Panc1 (cell line): ENCODE measurements around the gene CAMK1D. TPM values are rescaled to one million over a fixed set of nuclear protein-coding genes. Genes with fewer than 3 reads are reported as not detected.

Source experiments
- ATAC-seq: fragments of 200-7000 bp; cut with Tn5 transposase; 2 replicates; pipeline ENCODE4 v1.9.1; 2020; ENCODE audit warnings: mild to moderate bottlenecking, moderate library complexity
- BruUV-seq: library from RNA; stranded (reverse); fragments of 400-500 nt; replicated peaks from 2 replicates; lab custom pipeline; 2021; lab: Mats Ljungman, UMichigan
- CTCF ChIA-PET: fragments of 300-600 bp; sonication (Branson Sonifier 250); formaldehyde crosslinking; loops from one replicate; lab custom pipeline; 2022; ENCODE audit warnings: antibody characterized with exemption; lab: Charles Lee
- POLR2A ChIA-PET: fragments of 300-600 bp; sonication (Branson Sonifier 250); formaldehyde crosslinking; loops from one replicate; lab custom pipeline; 2022; ENCODE audit warnings: antibody characterized with exemption; lab: Charles Lee
- DNase-seq: peaks from one replicate; pipeline ENCODE4 v3.0.0-alpha.2; 2010; ENCODE audit warnings: low read depth, low spot score
- H3K27ac ChIP-seq: 2 replicates; pipeline ENCODE4 v1.5.1; 2011; ENCODE audit warnings: mild to moderate bottlenecking, low read length, inconsistent platforms
- H3K27me3 ChIP-seq: fragments of 200-500 bp; sonication (Bioruptor generic); 2 replicates; pipeline ENCODE4 v1.6.0; 2014; ENCODE audit warnings: low read length, inconsistent platforms; ENCODE audit not compliant: control insufficient read depth, insufficient read depth
- H3K36me3 ChIP-seq: fragments of 200-500 bp; sonication (Bioruptor generic); 2 replicates; pipeline ENCODE4 v1.5.1; 2014; ENCODE audit warnings: inconsistent platforms, mild to moderate bottlenecking, low read length, moderate library complexity; ENCODE audit not compliant: control insufficient read depth, insufficient read depth
- H3K4me1 ChIP-seq: 2 replicates; pipeline ENCODE4 v1.5.1; 2011; ENCODE audit warnings: inconsistent platforms, mild to moderate bottlenecking, low read length, moderate library complexity; ENCODE audit not compliant: control insufficient read depth, insufficient read depth
- H3K4me3 ChIP-seq, 2 experiments: 2 replicates each; pipeline ENCODE4 v1.5.1; 2011 to 2012; ENCODE audit warnings: low read depth in 2 of 2, low read length in 2 of 2, mild to moderate bottlenecking in 2 of 2, inconsistent platforms in 1 of 2, moderate library complexity in 1 of 2
- H3K9me3 ChIP-seq: fragments of 200-500 bp; sonication (Bioruptor generic); 2 replicates; pipeline ENCODE4 v1.5.1; 2014; ENCODE audit warnings: low read depth, mild to moderate bottlenecking, inconsistent platforms, low read length, moderate library complexity; ENCODE audit not compliant: control insufficient read depth, insufficient read depth
- POLR2AphosphoS5 ChIP-seq: IDR thresholded peaks from 2 replicates; pipeline ENCODE4 v1.6.1; 2012; ENCODE audit warnings: mild to moderate bottlenecking, low read depth, low read length, moderate library complexity
- SIN3A ChIP-seq: IDR thresholded peaks from 2 replicates; pipeline ENCODE4 v1.6.1; 2012; ENCODE audit warnings: low read depth, mild to moderate bottlenecking, low read length, moderate library complexity, borderline replicate concordance; ENCODE audit not compliant: insufficient read depth
- TCF7L2 ChIP-seq: IDR thresholded peaks from 2 replicates; pipeline ENCODE4 v1.6.1; 2011; ENCODE audit warnings: mild to moderate bottlenecking, low read depth, low read length, inconsistent platforms
- in situ Hi-C: cut with HindIII; loops from 2 replicates; pipeline ENCODE4 v1.10.0; 2016; ENCODE audit warnings: low sequenced_read_pairs, low pct_unique_long_range_greater_than_20kb
- intact Hi-C: fragments of 100-400 bp; cut with micrococcal nuclease; formaldehyde crosslinking; loops from one replicate; pipeline ENCODE4 v1.10.0; 2022; ENCODE audit not compliant: unreplicated experiment
- total RNA-seq: library from RNA; stranded (reverse); gene quantifications from one replicate; pipeline ENCODE4 v1.2.1, GENCODE V29; 2021; ENCODE audit not compliant: unreplicated experiment
- TF ChIP-seq, protein P1 (sequence below): fragments of 450-650 bp; IDR thresholded peaks from 2 replicates; pipeline ENCODE4 v1.5.1; 2017; ENCODE audit warnings: mild to moderate bottlenecking
- TF ChIP-seq, protein P2 (sequence below), 2 experiments: IDR thresholded peaks; 2 replicates each; pipeline ENCODE4 v1.6.1; 2011 to 2012; ENCODE audit warnings: low read depth in 2 of 2, control low read depth in 1 of 2, low read length in 1 of 2, mild to moderate bottlenecking in 1 of 2, moderate library complexity in 1 of 2; ENCODE audit not compliant: insufficient read depth in 1 of 2

The CAMK1D gene
- total RNA-seq, 1 experiment from 2014 or later: 5.7 TPM

DNA sequence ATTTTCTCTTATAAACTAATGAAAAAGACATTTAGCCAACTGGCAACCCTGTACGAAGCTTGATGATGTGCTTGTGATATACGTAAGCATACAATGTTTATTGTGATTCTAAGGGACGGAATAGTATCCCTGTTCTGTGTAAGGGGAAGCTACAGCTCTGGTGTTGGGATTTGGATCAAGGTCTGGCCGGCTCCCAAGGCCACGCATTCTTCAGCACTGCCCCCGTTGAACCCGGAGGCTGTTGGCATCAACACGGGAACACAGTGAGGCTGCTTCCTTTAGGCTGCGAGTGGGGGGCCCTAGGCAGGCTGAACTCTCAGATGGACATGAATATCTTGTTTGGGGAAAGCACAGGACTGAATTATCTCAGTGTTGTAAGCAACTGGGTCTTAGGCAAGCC, 180.6 kb downstream of the CAMK1D start:
- CTCF ChIA-PET: no interaction called here
- in situ Hi-C loops: no loop called here
- no peaks in the 10 kb centered on the region for H3K9me3 ChIP-seq
- intact Hi-C loops: no loop called here
- H3K36me3 ChIP-seq: no peaks in the 10 kb centered on the region
- TF ChIP-seq SIN3A: no peak
- TF ChIP-seq POLR2AphosphoS5: no peak
- TF ChIP-seq, protein P1, sequence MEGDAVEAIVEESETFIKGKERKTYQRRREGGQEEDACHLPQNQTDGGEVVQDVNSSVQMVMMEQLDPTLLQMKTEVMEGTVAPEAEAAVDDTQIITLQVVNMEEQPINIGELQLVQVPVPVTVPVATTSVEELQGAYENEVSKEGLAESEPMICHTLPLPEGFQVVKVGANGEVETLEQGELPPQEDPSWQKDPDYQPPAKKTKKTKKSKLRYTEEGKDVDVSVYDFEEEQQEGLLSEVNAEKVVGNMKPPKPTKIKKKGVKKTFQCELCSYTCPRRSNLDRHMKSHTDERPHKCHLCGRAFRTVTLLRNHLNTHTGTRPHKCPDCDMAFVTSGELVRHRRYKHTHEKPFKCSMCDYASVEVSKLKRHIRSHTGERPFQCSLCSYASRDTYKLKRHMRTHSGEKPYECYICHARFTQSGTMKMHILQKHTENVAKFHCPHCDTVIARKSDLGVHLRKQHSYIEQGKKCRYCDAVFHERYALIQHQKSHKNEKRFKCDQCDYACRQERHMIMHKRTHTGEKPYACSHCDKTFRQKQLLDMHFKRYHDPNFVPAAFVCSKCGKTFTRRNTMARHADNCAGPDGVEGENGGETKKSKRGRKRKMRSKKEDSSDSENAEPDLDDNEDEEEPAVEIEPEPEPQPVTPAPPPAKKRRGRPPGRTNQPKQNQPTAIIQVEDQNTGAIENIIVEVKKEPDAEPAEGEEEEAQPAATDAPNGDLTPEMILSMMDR: no peak
- TF ChIP-seq, protein P2, sequence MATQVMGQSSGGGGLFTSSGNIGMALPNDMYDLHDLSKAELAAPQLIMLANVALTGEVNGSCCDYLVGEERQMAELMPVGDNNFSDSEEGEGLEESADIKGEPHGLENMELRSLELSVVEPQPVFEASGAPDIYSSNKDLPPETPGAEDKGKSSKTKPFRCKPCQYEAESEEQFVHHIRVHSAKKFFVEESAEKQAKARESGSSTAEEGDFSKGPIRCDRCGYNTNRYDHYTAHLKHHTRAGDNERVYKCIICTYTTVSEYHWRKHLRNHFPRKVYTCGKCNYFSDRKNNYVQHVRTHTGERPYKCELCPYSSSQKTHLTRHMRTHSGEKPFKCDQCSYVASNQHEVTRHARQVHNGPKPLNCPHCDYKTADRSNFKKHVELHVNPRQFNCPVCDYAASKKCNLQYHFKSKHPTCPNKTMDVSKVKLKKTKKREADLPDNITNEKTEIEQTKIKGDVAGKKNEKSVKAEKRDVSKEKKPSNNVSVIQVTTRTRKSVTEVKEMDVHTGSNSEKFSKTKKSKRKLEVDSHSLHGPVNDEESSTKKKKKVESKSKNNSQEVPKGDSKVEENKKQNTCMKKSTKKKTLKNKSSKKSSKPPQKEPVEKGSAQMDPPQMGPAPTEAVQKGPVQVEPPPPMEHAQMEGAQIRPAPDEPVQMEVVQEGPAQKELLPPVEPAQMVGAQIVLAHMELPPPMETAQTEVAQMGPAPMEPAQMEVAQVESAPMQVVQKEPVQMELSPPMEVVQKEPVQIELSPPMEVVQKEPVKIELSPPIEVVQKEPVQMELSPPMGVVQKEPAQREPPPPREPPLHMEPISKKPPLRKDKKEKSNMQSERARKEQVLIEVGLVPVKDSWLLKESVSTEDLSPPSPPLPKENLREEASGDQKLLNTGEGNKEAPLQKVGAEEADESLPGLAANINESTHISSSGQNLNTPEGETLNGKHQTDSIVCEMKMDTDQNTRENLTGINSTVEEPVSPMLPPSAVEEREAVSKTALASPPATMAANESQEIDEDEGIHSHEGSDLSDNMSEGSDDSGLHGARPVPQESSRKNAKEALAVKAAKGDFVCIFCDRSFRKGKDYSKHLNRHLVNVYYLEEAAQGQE (IDR thresholded peaks at IDR 0.05; ENCODE audit: insufficient read depth in 1 of 2, low read depth in 2 of 2, low read length in 1 of 2): no peak
- TF ChIP-seq TCF7L2: no peak
- ATAC-seq: no peak
- no peak for DNase-seq
- no peaks in the 10 kb centered on the region for H3K4me1 ChIP-seq
- POLR2A ChIA-PET: no interaction called here
- BruUV-seq: no TSS peak
- H3K4me3 ChIP-seq: no peak overlapping the region
- no peak overlapping the region for H3K27ac ChIP-seq
- no peaks in the 10 kb centered on the region for H3K27me3 ChIP-seq

DNA sequence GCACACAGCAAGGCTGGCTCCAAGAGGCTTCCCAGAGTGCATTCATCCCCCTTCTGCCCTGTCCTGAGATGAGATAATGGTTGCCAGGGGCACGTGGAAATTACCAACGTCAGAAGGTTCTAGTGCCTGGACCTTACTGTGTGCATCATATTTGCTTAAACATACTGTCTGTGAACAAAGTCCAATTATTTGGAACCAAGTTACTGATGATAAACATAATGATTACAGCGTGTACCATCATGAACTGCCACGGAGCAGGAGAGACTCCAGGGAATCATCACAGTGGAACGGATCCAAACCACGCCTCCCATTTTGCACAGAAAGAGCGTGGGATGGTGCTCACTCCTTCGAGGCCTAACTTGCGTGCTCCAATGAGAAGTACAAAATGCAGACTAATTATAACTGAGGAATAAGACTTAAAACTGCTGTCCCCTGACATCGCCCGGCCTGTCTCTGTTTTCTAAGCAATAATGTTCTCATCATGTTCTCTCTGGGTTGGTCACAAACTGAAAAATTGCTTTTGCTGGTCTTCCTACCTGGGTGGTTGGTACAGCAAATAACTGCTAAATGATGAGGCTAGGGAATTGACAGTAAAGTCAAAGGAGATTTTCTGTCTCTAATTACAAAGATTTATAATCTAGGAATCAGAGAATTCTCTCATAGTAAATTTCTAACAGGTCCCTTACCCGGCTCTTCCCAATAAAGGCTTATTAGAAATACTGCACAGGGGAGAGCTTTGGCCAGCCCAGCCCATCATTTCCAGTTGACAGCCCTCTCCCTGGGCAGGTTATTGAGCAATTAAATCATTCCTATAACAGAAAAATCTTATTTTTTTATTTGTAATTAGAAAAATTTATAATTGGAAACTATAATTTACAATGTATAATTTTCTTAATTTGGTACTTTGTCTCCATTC, 182.2 kb downstream of the CAMK1D start:
- Histone ChIP-seq H3K27ac (no peak overlapping the region), H3K36me3 (no peaks in the 10 kb centered on the region), H3K4me3 (no peak overlapping the region), H3K4me1 (no peaks in the 10 kb centered on the region), H3K27me3 (no peaks in the 10 kb centered on the region), H3K9me3 (no peaks in the 10 kb centered on the region)
- CTCF ChIA-PET: no interaction called here
- no peak for ATAC-seq
- no TSS peak for BruUV-seq
- TF ChIP-seq TCF7L2 (no peak), POLR2AphosphoS5 (no peak), SIN3A (no peak)
- TF ChIP-seq, protein P2 (IDR thresholded peaks at IDR 0.05; ENCODE audit: insufficient read depth in 1 of 2, low read depth in 2 of 2, low read length in 1 of 2): no peak
- TF ChIP-seq, protein P1: no peak
- POLR2A ChIA-PET: no interaction called here
- no peak for DNase-seq
- intact Hi-C loops: no loop called here
- in situ Hi-C loops: no loop called here
